GM19328 (cell line): ENCODE measurements around the gene CDH13.

Experiments
- ATAC-seq: cut with Tn5 transposase; IDR thresholded peaks from one replicate; pipeline ENCODE4 v1.9.1; 2021; ENCODE audit warnings: mild to moderate bottlenecking, moderate library complexity; ENCODE audit not compliant: unreplicated experiment

CDH13 gene

DNA sequence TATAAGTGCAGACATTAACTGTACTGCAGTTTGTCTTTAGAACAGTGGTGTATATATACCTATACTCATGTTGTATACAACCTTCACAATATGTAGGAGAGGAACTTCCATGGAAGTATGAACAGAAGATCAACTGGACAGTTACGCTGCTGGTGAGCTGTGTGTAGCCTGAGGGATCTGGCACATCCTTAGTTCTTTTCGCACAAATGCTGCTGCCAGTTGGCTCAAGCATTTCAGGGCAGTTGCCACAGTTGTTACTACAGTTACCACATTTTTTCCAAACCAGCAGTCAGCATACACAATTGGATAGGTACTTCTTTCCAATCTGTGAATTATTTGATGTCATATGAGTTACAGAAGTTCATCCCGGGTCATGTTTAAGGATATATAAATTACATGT, 641.4 kb downstream of the CDH13 start:
- no peak for ATAC-seq

DNA sequence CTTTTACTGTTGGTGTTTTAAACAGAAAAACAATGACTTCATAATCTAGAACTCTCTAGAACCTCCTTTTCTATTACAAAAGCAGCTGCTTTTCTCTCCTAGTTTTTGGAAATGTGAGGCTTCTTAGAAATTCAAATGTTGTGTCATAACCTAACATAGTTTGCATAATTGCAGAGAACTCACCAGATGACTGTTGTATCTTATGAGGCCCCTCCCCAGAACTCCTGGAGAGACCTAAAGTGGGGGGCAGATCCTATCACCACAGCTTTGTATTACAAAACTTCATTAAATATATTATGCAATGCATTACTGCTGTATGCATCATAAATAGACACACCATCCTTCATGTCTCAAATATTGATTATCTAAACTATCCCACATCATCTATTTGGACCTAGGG, 642.3 kb downstream of the CDH13 start:
- no peak for ATAC-seq

GRCh38 chr16:83269541-83269940, 642.8 kb downstream of the CDH13 start:
- ATAC-seq: no peak

DNA sequence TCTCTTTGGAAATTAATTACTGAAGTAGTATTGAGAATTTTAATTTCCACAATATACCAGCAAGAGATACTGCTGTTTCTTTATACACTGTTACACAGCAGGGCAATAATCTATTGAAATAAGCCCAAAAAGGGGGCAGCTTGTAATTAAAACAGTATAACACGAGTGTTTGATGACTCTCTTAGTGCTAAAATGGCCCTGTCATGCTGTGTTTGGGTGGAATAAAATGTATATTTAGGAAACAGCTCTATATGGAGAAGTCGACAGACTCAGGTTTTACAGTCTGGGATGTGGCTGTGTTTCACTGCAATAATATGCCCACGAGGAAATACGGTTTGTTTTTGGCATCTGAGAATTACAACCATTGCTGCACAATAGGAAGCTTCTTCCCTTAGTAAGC, 643.3 kb downstream of the CDH13 start:
- no peak for ATAC-seq

GRCh38 chr16:83270640-83271039, 643.9 kb downstream of the CDH13 start:
- no peak for ATAC-seq

- no peak for ATAC-seq
Measured at GRCh38 chr16:83271123-83271522, 644.4 kb downstream of the CDH13 start.

DNA sequence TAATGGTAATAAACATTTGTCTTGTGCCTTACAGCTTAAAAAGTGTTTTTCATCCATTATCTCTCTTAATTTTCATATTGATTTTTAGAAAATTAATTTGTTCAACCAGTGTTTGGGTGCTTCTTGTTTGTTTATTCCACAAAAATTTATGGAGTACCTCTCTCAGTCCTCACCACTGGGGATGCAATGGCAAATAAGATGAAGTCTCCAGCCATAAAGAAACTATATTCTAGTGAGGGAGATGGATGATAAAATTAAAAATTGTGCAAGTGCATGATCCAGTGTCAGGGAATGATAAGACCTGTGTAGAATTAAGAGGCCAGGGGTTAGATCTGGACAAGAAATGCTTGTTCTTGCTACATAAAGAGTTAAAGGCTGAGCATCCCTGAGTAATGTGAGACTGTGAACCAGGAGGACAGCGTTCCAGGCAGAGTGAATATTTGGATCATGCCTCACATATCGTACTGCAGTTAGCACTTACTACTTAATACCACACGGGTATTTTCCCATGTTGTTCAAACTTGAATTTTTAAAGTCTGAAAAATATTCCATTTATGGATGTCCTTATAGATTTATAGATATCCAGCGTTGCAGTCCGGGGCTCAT, 645.3 kb downstream of the CDH13 start:
- ATAC-seq: no peak

DNA sequence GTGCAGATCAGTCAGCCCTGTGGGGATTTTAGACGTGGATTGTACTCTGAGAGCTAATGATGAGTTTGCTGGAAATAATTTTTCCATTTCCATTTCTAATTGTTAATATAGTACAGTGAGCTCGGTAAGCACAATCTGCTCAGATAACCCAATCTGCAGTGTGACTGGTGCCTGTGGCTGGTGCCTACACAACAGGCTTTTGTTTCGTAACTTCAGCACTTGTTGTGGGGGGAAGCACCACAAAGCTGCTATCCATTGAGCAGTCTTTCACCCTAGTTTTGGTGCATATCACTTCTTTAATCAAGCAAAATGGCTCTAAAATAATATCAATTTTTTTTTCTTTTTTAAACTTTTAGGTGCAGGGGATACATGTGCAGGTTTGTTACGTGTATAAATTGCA, 646.1 kb downstream of the CDH13 start:
- ATAC-seq: no peak

GRCh38 chr16:83273504-83274173, 646.9 kb downstream of the CDH13 start:
- no peak for ATAC-seq

GRCh38 chr16:83279251-83279650, 652.5 kb downstream of the CDH13 start:
- no peak for ATAC-seq

DNA sequence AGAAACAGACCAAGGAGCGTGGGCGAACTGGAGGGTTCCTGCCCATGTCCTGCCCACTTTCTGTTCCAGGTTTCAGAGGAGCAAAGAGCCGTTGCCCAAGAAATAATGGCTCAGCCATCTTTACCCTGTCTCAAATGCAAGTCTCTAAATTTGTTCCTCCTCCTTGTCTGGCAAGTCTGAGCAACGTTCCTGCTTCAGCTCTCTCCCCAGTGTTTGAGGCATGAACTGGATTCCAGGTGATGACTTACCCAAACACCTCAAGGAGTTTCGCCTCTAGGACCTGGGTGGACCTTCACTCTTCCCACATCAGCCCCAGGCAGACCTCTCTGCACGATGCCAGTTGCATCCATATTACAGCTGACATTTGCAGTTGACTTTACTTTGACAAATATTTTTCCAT, 659.2 kb downstream of the CDH13 start:
- no peak for ATAC-seq

DNA sequence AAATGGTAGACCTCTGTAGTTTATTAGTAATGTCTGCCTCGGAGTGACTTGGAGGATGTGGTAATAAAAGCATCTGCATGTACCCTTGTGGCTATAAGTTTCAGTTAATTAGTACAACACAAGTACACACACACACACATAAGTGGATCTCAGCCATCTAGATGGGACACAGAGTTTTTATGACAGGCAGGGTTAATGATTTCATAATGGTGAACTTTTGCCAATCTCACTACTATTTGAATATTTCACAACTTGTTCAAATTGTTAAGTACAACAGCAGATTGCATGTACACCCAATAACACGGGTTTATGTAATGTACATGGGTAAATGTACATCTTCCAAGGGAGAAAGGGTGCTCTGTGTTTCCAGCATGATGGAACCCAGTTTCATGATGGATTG, 669.7 kb downstream of the CDH13 start:
- no peak for ATAC-seq

DNA sequence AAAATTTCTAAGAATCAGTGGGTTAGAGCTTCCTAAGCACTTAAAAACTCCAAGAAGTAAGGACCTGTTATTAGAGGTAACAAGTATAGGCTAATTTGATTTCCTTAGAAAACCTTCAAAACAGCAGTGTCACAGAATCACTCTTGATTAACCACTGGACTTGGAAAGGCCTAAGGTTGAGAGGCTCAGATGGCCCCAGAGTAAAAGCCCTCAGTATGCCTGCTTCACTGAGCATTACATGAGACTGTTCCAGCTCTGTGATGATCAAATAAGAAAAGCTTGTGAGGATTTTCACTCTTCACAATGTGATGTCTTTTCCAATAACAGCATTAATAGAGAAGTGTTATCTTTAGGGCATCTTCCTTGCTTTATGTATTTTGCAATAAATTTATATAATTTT, 671.8 kb downstream of the CDH13 start:
- no peak for ATAC-seq

DNA sequence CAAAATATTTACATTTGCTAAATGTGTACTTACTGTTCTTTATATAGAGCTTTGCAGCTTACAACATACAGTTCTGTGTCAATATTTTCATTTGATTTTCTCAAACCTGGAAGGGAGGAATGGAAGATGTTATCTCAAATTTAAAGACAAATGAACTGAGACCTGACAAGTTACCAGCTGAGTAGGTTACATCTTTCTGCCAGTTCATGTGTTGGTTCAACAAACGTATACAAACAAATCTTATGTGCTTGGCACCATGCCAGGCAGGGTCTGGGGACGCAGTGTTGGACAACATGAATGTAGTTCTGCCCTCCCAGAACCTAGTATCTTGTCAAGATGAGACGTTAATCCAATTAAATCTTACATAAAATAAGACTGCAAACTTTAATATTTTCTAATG, 673.6 kb downstream of the CDH13 start:
- no peak for ATAC-seq

DNA sequence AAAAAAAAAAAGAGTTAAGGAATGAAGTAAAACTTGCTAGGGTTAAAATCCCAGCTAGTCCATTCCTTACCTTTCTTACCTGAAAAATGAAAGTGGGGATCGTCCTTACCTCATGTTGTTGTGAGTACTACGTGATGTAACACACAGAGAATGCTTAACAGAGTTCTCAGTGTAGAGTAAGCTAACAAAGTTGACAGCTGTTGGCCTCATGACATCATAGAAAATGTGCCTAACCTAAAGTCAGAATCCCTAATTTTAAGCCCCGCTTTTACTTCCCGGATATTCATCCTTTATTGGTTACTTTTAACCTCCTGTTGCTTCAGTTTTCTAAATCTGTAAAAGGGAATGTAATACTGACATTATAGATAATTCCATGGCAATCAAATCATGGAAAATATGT, 675.2 kb downstream of the CDH13 start:
- ATAC-seq: no peak

GRCh38 chr16:83302853-83303252, 676.1 kb downstream of the CDH13 start:
- no peak for ATAC-seq

- no peak for ATAC-seq
Measured at GRCh38 chr16:83305092-83305491, 678.3 kb downstream of the CDH13 start.

GRCh38 chr16:83306961-83307593, 680.3 kb downstream of the CDH13 start:
- ATAC-seq: no peak

DNA sequence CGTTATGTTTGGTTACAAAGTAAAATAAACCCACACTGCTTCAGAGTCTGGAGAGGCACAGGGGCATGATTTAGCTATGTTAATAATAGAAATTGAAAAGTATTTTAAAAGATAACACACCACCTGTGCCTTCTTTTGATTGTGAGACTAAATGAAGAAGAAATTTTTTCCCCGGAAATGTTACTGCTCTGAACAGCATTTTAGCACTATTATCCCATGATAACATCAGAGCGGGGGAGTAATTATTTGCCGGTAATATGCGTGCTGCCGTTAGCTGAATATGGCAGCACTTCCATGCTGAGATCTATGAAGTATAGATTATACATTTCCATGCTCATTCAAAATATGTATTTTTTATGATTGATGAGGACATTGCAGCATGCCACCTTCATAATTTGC, 680.8 kb downstream of the CDH13 start:
- ATAC-seq: no peak

GRCh38 chr16:83308414-83308813, 681.6 kb downstream of the CDH13 start:
- ATAC-seq: no peak

DNA sequence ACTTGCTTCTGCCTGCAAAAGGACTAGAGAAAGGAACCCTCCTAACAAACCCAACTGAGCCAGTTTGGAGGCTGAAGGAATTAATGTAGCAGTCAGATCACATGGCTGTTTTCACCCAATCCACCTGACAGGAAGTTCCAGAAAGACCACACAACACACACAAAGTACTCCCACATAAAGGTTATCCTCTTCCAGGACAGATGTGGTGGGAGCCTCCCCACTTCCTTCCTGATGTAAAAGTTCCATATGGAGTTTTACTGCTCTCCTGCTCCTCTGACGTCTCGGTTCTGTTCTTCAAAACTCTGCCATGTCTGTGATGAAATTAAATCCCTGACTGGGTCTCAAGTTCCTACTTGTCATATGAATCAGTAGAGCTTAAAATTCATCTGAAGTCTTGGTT, 684.0 kb downstream of the CDH13 start:
- no peak for ATAC-seq

DNA sequence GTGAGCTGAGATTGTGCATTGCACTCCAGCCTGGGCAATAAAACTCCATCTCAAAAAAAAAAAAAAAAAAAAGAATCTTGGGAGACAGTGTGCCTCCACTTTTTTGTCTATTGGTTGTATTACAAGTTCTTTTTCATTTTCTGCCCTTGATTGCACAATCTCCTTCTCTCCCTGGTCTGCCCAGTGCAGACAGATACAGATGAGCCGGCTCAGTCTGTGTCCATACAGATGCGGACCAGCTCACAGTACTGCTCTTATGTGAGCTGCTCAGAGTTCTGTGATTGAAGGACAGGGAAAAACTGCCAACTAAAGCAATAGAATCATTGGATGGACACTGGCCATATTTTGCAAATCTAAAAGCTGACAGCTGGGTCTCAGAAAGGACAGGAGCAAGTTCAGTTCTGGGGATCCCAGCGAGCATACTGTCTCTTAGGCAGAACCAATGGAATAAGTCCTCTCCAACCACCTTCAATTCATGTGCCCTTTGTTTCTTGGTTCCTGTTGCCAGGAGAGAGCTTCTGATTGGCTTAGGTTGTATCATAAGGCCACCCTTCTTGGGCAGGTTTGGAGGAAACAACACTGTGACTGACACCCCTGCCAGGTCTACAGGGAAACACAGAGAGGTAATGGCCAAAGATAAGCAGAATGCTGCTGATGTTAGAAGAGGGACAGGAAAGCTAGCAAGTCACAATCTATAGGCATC, 685.4 kb downstream of the CDH13 start:
- ATAC-seq: no peak
